T47D (cell line): Measurements from ENCODE around the gene NEK6.

Experiments used
- DNase-seq, 2 experiments: peaks; one replicate each; pipeline versions ENCODE4 v3.0.0 to v3.0.0-alpha.2; 2011 to 2012; ENCODE audit warnings: low read depth in 1 of 2, low spot score in 1 of 2
- JUND ChIP-seq: IDR thresholded peaks from 2 replicates; pipeline ENCODE4 v1.6.1; 2012; ENCODE audit warnings: low read depth
- in situ Hi-C: cut with HindIII; loops from 2 replicates; pipeline ENCODE4 v1.10.0; 2016; ENCODE audit warnings: low sequenced_read_pairs, low pct_unique_long_range_greater_than_20kb

NEK6 gene

DNA sequence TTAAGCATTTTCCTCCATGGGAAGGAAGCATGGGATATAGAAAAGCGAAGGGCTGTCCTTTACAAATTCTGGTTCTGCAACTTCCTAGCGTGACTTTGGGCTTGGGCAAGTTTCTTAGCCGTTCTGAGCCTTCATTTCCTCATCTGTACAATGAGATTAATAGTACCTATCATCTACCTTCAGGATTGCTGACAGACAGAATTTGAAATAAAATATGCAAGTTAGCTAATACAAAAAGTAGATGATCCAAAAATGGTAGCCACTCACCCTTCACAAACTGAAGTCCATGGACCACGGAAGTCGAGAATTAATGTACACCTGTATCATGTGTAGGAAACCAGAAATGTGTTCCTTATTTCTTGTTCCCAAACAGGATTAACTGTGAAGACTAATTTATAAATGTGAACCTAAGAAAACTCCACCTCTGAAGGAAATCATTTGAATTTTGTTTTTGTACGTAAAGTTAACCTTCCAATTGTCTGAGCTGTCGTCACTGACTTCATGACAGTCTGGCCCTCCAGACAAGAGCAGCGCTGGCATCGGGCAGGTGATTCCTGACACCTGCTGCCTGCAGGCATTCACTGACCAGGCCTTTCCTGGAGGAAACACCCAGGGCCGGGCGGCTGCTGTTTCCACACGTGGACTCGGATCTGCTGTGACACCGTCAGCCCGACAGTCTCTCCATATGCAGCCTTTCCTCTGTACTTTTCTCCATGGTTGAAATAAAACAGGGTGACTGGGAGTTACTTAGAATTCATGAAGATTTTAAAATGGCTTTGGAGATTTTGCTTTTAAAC lies 94.1 kb downstream of the NEK6 start:
- TF ChIP-seq JUND: no peak
- DNase-seq: no peak
- in situ Hi-C loops: no loop called here

DNA sequence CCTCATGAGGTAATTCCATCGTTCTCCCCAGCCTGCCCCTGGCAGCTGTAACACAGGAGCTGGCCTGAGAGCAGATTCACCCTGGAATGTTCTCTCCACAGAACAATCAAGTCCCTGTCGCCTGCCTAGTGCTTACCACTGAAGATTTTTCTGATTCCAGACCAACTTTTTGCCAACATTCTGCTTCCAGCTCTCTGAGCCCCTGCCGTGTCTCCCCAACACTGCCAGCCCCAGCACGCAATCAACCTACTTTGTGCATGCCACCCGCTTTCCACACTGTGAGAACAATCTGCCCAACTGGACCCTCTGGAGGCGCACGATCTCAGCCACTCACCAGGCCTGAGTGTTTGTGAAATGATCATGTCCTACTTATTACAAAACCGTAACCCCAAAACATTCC lies 94.9 kb downstream of the NEK6 start:
- in situ Hi-C loops: no loop called here
- TF ChIP-seq JUND: no peak
- no peak for DNase-seq

DNA sequence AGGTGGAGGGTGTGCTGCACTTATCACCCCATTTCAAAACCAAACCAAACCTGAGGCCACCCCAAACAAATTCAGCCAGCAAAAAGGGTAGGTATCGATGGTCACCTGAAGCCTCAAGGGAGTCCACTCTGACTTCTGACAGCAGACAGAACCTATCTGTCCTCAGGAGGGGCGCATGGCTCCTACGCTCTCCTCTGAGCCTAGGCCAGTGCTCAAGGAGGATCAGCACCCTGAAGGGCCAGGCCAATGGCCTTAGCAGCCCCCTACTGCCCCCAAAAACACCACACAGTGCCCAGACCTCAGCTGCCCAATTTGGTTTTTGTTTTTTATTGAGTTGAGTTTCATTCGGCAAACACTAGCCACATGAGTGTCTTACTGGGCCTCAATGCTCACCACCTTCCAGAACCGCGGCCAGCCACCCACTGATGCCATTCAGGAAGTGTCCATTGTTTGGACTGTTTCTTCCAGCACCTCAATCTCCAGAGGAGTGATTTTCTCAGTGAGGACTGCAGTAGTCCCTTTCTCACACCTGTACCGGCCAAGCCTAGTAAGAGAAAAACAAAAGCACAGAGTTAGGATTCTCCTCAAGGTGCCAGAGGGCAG lies 95.5 kb downstream of the NEK6 start:
- in situ Hi-C loops: no loop called here
- DNase-seq: no peak

DNA sequence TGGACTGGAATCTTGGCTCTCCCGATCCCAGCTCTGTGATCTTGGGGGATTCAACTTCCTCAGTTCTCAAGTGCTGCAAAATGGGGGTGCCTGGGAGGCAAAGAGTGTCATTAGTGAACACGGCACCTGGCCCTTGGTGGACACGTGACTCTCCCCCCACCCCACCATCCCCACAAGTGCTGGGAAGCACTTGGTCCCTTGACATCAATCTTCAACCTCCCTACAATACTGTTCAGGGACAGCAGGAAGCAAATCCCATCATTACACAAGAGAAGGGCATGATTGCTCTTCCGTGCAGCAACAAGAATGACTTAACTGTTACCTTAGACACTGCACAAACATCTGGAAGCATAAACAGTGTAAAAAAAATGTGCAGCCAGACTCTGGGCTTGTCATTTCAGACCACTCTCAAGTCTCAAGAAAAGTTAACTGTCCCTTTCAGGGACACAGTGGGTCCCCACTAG lies 96.1 kb downstream of the NEK6 start:
- in situ Hi-C loops: no loop called here
- no peak for TF ChIP-seq JUND
- DNase-seq: no peak

More for the DNA sequence above, 95.5 kb downstream of the NEK6 start:
- no peak for TF ChIP-seq JUND

DNA sequence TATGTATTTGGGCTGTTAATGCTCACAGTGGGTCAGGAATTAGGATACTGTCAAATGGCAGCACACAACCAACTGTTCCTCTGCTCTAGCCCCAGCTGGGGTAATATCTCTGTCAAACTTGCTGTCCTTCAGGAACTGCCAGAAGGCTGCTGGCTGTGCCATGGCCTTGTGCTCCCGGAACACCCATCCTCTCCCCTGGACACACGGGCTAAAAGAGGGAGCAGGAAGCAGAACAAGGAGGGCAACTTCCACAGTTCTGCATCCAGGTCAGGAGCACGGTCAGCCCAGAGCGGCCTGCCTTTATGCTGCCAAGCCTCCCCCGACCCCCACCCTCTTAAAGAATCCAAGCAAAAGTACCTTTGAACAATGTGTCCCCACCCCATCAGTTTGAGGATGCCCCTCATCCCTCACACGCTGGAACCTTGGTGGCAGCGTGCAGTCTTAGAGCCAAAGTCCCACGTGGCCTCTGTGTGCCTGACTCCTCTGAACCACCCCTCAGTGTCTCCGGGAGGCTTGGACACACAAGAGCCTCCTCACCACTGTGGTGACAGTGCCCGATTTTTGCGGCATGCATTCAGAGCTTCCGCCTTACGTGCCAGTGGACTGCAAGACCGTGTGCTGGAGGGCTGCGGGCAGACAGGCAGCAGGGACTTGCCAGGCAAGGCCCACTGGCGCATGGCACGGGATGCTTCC lies 96.7 kb downstream of the NEK6 start:
- no peak for TF ChIP-seq JUND
- in situ Hi-C loops: no loop called here
- no peak for DNase-seq

DNA sequence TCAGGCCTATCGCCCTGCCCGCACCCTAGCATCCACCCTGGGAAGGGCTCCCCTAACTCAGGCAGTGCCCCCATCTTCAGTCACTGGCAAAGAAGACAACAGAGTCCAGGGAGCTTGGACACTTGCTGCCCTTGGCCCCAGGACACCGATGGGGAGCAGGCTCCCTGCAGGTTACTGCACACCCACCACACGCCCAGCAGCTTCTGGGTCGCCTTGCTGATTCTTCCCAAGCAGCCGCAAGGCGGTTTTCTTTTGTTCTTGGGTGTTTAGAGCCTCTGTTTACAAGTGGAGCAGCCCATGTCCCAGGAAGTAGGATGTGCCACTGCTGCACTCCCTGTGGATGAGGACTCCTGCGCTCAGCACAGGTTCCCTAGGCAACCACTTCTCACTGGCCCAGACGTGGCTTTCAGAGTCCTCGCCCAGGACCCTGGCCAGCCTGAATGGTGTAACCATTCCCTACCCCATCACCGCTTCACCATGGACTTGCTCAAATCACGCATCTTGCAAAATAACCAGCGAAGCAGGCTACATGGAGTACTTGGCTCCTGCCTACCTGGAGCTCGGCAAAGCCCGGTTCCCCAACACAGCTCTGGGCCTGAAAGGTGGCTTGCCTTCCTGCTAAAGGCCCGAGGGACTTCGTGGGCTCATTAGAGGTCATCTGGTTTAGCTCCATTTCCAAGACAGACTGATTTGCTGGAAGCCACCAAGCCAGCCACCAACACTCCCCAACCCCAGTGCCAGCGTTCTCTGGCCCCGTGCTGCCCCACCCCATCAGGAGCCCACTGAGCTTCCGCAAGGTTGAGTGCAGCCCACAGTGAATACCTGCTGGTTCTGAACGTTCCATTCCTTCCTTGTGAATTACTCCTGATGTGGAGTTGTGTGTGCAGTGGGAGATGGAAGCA lies 97.5 kb downstream of the NEK6 start:
- DNase-seq: no peak
- in situ Hi-C loops: no loop called here
- no peak for TF ChIP-seq JUND

DNA sequence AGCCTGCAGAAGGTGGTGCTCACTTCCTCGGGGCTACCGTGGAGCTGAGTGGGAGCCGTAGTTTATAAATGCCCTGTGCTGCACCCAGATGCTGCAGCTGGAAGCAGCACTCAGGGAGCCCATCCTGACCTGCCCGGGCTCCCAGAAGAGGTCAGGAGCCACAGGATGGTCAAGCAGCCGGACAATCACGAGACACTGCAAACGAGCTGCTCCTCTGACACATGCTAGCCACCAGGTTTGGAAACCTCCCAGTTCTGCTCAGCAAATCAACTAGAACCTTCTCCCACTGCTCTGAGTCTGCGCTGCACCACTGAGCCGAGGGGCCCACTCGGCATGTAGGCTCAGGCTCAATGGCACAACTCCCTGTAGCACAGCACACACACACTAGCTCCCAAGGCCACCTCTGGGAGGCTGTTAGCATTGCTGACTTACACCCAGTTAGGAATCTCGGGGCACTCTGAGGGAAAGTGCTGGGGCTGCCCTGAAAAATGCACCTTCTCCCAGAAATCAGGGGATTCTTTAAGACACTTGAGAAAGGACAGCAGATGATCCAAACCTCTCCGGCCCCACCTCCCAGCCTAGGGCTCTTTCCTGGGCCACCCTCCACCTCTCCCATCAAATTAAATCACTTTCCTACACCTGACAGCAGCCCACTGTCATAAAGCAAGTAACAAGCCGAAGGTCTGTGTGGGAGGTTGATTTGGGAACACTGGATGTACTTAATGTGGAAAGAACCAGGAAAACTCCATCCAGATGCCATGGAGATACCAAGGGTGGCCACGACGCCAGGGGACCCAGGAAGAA lies 98.4 kb downstream of the NEK6 start:
- DNase-seq: no peak
- in situ Hi-C loops: no loop called here
- no peak for TF ChIP-seq JUND

DNA sequence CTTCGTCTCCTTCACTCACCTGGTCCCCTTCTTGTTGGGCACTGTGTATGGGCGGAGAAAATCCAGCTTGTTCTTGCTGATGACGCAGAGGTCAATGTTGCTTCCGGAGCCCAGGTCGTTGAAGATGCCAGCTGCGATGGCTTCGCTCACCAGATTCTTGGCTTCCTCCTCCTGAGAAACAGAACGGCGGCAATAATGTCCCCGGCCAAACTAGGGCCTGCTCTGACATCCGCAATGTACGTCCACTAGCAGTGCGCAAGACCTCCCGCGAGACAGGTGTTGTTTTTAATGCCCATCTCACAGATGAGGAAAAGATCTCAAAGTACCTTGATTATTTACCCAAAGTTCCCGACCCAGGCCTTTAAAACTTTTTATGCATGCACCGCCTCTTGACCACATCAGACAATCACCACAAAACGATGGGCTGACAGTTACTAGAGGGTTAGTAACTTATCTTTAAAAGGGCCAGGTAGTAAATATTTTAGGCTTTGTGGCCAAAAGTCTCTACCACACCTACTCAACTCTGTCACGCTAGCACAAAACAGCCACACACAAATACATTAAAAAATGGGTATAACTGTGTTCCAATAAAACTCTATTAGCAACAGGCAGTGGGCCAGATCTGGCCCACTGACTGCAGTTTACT lies 99.1 kb downstream of the NEK6 start:
- no peak for DNase-seq
- in situ Hi-C loops: no loop called here
- TF ChIP-seq JUND: no peak

DNA sequence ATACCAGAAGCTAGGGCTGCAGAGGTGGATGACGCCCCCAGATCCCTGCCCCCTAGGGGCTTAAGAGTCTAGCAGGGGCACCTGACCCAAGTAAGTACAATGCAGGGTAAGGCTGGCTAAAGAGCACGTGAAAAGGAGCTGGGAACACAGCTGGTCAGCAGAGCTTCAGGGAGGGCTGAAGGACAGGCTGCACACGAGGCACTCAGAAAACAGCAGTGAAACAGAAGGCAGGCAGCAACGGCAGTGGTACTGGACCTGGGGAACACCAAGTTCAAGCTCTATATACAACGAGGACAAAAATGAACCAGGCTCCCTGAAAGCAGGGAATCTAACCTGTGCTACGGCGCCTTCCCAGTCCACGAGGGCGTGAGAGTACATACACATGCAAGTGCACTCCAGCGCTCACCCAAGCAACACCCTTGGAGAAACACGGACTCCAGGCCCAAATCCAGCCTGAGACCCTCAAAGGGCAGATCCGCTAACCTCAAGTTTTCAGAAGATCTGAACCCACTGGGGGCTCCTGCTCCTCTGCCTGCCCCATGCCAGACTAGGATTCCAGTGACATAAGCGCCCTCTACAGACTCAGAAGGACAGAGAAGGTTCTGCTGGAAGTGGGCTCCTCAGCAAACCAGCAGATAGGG lies 100.1 kb downstream of the NEK6 start:
- in situ Hi-C loops: no loop called here
- no peak for DNase-seq
- no peak for TF ChIP-seq JUND

DNA sequence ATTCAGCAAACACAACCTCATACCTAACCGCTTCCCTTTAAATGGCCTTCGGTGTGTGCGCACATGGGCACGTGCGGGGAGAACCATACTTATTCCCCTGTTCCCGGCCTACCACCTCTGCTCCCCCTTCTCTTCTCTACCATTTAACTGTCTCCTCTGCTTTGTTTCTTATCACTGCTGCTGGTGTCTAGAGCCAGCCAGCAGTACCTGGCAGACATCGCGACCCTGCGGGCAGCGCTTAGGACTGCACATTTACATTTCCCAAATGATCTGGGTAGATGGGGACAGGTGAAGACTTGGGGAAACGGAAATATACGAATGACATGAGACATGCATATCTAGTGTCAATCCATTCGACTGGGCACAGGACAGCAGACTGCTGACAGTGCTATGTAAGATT lies 100.9 kb downstream of the NEK6 start:
- no peak for TF ChIP-seq JUND
- DNase-seq: no peak
- in situ Hi-C loops: no loop called here

DNA sequence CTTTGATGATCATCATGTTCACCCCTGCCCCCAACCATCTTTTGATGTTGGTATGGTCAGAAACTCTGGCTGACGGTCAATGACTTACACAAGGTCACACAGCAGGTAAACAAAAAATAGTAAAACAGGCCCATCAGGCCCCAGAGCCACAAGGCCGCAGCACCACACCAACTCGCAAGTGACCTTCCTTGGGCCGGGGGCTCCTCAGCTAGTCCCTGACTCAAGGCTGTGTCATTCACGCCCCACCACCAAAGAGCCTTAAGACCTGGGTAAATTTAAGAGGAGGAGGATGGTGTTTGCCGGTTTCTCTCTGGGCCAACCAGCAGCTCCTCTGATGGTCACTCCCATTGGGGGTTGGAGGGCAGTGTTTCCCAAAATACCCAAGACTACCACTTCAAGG lies 101.7 kb downstream of the NEK6 start:
- TF ChIP-seq JUND: no peak
- in situ Hi-C loops: no loop called here
- no peak for DNase-seq
